Right hindlimb (tissue), 1 donor: ENCODE results near the gene GRIN1.
A peak's percentile ranks its signal among the peaks of the same experiment; 100 is the strongest.
"Not testable (repeated sequence)": the region's sequence is repeated elsewhere in the genome, so short reads cannot be mapped to it uniquely, and the experiment has no call there.

ENCODE experiments used
- DNase-seq: peaks from one replicate; pipeline ENCODE4 v3.0.0-alpha.2; 2018

GRIN1 gene

GRCh38 chr9:137128862-137129455 is 10.0 kb upstream of the GRIN1 start:
- DNase-seq: no peak

GRCh38 chr9:137129456-137130175 is 9.3 kb upstream of the GRIN1 start:
- peak; percentile 91 for DNase-seq

GRCh38 chr9:137130176-137130755 is 8.7 kb upstream of the GRIN1 start:
- DNase-seq: no peak

- no peak for DNase-seq
These were observed 4.8 kb upstream of the GRIN1 start for GRCh38 chr9:137134191-137134590.

GRCh38 chr9:137135154-137135553 is 3.8 kb upstream of the GRIN1 start:
- DNase-seq: not testable (repeated sequence)

GRCh38 chr9:137136261-137136880 is 2.6 kb upstream of the GRIN1 start:
- no peak for DNase-seq

- DNase-seq: no peak
These were observed 1.9 kb upstream of the GRIN1 start for GRCh38 chr9:137136881-137137607.

GRCh38 chr9:137138058-137138721 is 764 bp upstream of the GRIN1 start:
- DNase-seq: no peak

GRCh38 chr9:137139468-137140150 is 655 bp downstream of the GRIN1 start:
- no peak for DNase-seq

- DNase-seq: no peak
These were observed 1.4 kb downstream of the GRIN1 start for GRCh38 chr9:137140151-137141012.

GRCh38 chr9:137141050-137141810 is 2.3 kb downstream of the GRIN1 start:
- no peak for DNase-seq

GRCh38 chr9:137141976-137142936 is 3.3 kb downstream of the GRIN1 start:
- DNase-seq: no peak

- no peak for DNase-seq
These were observed 4.5 kb downstream of the GRIN1 start for GRCh38 chr9:137143459-137143858.

- DNase-seq: no peak
These were observed 7.0 kb downstream of the GRIN1 start for GRCh38 chr9:137145731-137146526.

GRCh38 chr9:137146527-137146918 is 7.6 kb downstream of the GRIN1 start:
- DNase-seq: no peak

- DNase-seq: no peak
These were observed 8.3 kb downstream of the GRIN1 start for GRCh38 chr9:137147091-137147792.

GRCh38 chr9:137147793-137148160 is 8.8 kb downstream of the GRIN1 start:
- no peak for DNase-seq

GRCh38 chr9:137148242-137148641 is 9.3 kb downstream of the GRIN1 start:
- no peak for DNase-seq
